Suprapubic skin (tissue), 4 donors: ENCODE results near the gene RBPJL. TPM values are rescaled to one million over a fixed set of nuclear protein-coding genes. Genes with fewer than 3 reads are reported as not detected.

Experiments
- DNase-seq, 2 donors: peaks; one replicate each; pipeline ENCODE4 v3.0.0-alpha.2; 2019; ENCODE audit warnings: low spot score in 2 of 2
- H3K27ac ChIP-seq: fragments of 200-600 bp; sonication (generic); one replicate; pipeline ENCODE4 v1.5.1; 2019
- H3K27me3 ChIP-seq: fragments of 200-600 bp; sonication (generic); one replicate; pipeline ENCODE4 v1.5.1; 2019
- H3K36me3 ChIP-seq: fragments of 200-600 bp; sonication (generic); one replicate; pipeline ENCODE4 v1.5.1; 2019
- H3K4me1 ChIP-seq: fragments of 200-600 bp; sonication (generic); one replicate; pipeline ENCODE4 v1.5.1; 2019
- H3K4me3 ChIP-seq: fragments of 200-600 bp; sonication (generic); one replicate; pipeline ENCODE4 v1.5.1; 2019; ENCODE audit warnings: mild to moderate bottlenecking
- H3K9me3 ChIP-seq: fragments of 200-600 bp; sonication (generic); one replicate; pipeline ENCODE4 v1.5.1; 2019
- EP300 ChIP-seq: sonication (generic); formaldehyde crosslinking; IDR thresholded peaks from one replicate; pipeline ENCODE4 v1.6.1; 2017; ENCODE audit warnings: antibody characterized with exemption
- POLR2A ChIP-seq, 2 donors: fragments of 450-650 bp; IDR thresholded peaks; one replicate each; pipeline ENCODE4 v1.6.1; 2017; ENCODE audit warnings: antibody characterized with exemption in 2 of 2, mild to moderate bottlenecking in 2 of 2, moderate library complexity in 2 of 2
- POLR2AphosphoS5 ChIP-seq, 3 donors: sonication (generic); formaldehyde crosslinking; IDR thresholded peaks; one replicate each; pipeline ENCODE4 v1.6.1; 2017; ENCODE audit warnings: antibody characterized with exemption in 3 of 3
- WGBS: methylation state at CpG from one replicate; pipeline ENCODE4 v1.1.5; 2018; 5-methylcytosine and 5-hydroxymethylcytosine counted together
- total RNA-seq, 4 donors: library from RNA; depleted of rRNA; stranded (reverse); fragments of >200 nt; gene quantifications; one replicate each; pipeline ENCODE4 v1.1.0, GENCODE V29; 2016
- TF ChIP-seq, protein P1 (sequence below), 2 donors: fragments of 200-600 bp in 1 of 2; fragments of 450-650 bp in 1 of 2; sonication (generic) in 1 of 2; IDR thresholded peaks; one replicate each; pipeline ENCODE4 v1.5.1; 2016 to 2019; ENCODE audit warnings: antibody characterized with exemption in 2 of 2, mild to moderate bottlenecking in 1 of 2, moderate library complexity in 1 of 2

Gene RBPJL
- total RNA-seq, 4 donors from 2014 or later, result not detected

DNA sequence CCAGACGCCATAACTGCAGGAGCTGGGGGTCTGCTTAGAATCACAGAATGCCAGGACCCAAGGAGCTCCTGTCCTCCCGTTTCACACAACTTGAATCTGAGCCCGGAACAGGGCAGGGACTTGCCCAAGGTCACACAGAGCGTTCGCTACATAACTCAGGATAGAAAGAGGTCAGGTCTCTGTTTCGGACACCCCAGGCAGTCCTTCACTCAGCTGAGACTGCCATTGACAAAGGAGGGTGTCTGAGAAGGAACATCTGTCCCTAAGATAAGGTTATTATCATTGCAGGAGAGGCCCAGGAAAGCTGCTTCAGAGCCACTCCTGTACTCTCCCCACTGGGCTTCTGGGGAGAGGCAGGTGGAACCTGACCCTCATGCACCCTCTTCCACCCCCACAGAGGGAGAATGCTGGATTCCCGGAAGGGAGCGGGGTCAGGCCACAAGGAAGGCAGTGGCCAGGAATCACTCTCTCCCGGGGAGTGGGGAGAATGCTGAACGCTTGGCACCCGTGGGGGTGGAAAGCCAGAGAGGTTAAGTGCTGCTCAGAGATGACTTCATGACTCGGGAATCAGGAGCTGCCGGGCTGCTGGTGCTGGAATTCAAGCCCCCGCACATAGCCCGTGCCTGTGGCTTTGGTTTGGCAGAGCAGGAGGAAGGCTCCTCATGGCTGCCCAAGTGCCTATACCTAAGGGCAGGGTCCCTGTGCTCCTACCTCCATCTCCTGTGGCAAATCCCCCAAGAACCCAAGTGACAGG is 30.9 kb downstream of the RBPJL start:
- WGBS, result 31% methylated on average over 11 of the region's 15 CpGs
- peak overlapping the region; percentile 94 for H3K27ac ChIP-seq
- no peaks in the 10 kb centered on the region for H3K9me3 ChIP-seq
- peaks cover 19% of the 10 kb centered on the region for H3K36me3 ChIP-seq
- peaks cover 68% of the 10 kb centered on the region for H3K4me1 ChIP-seq
- TF ChIP-seq POLR2AphosphoS5 (IDR thresholded peaks at IDR 0.05) (peak in 1 of 3 donors; percentile 34), EP300 (no peak)
- TF ChIP-seq, protein P1, sequence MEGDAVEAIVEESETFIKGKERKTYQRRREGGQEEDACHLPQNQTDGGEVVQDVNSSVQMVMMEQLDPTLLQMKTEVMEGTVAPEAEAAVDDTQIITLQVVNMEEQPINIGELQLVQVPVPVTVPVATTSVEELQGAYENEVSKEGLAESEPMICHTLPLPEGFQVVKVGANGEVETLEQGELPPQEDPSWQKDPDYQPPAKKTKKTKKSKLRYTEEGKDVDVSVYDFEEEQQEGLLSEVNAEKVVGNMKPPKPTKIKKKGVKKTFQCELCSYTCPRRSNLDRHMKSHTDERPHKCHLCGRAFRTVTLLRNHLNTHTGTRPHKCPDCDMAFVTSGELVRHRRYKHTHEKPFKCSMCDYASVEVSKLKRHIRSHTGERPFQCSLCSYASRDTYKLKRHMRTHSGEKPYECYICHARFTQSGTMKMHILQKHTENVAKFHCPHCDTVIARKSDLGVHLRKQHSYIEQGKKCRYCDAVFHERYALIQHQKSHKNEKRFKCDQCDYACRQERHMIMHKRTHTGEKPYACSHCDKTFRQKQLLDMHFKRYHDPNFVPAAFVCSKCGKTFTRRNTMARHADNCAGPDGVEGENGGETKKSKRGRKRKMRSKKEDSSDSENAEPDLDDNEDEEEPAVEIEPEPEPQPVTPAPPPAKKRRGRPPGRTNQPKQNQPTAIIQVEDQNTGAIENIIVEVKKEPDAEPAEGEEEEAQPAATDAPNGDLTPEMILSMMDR (IDR thresholded peaks at IDR 0.05), result no peak
- no peak for DNase-seq
- no peaks in the 10 kb centered on the region for H3K27me3 ChIP-seq
- no peak overlapping the region for H3K4me3 ChIP-seq

DNA sequence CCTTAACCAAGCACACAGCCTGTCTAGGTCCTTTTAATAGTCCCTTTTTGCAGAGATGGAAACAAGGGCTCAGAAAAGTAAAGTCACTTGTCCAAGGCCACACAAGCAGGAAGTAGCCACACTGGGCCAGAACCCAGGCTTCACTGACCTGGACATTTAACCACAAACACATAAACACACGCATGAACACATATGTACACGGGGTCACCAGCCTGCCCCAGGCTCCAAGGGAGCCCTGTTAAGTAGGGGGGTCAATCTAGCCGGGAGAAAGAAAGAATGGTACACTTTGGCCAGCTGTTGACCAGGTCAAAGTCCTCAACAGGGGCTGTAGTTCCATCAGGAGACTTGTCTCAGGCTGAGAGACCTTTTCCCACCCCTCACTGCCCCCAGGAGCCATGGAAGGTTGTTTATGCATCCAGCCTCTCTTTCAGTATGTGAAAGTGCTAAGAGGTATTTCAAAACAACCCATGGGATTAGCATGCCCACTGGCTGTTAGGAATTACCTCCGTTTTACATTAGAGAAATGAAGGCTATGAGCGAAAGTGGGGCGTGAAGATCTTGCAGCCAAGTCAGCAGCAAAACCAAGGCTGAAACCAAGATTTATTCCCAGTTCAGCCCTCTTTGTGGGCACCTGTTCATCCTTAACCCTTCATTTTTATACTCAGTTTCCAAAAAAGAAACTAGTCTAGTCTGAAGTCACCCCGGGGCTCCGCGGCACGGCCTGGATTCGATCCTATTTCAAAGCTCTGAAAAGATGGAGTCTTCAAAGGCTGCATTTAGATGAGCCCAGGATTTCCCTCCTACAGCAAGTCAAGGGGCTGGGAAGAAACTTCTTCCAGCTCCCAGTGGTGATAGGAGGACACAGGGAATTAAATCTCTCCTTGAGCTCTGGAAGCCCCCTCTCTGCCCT is 31.7 kb downstream of the RBPJL start:
- Histone ChIP-seq H3K4me3 (no peak overlapping the region), H3K9me3 (no peaks in the 10 kb centered on the region), H3K27ac (peak overlapping the region; percentile 94), H3K27me3 (no peaks in the 10 kb centered on the region), H3K4me1 (peaks cover 77% of the 10 kb centered on the region), H3K36me3 (peaks cover 11% of the 10 kb centered on the region)
- DNase-seq, result no peak
- TF ChIP-seq POLR2AphosphoS5 (IDR thresholded peaks at IDR 0.05) (no peak), POLR2A (IDR thresholded peaks at IDR 0.05) (no peak), EP300 (no peak)
- TF ChIP-seq, protein P1 (IDR thresholded peaks at IDR 0.05), result no peak
- WGBS, result 73% methylated on average over 11 of the region's 11 CpGs

DNA sequence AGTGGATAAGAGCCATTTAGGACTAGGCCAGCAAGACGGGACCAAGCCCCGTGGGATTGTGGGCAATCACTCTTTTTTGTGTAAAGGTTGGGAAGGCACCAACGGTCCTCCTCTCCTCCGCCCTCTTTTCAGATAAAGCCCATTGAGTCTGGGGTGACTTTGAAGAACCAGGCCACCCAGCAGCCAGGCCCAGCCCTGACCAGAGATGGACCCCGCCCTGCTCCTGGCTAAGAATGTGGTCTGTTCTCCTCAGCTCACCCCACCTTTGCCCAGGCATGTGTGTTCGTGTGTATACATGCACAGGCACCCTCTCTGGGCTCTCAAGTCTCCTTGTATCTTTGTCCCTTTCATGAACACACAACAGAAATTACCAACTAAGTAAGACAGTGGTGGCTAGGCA is 32.4 kb downstream of the RBPJL start:
- Histone ChIP-seq H3K4me1 (peaks cover 84% of the 10 kb centered on the region), H3K4me3 (no peak overlapping the region), H3K27ac (peak overlapping the region; percentile 94), H3K27me3 (no peaks in the 10 kb centered on the region), H3K9me3 (no peaks in the 10 kb centered on the region), H3K36me3 (peaks cover 7% of the 10 kb centered on the region)
- WGBS, result 59% methylated on average over 4 of the region's 6 CpGs
- DNase-seq, result no peak
- TF ChIP-seq POLR2AphosphoS5 (IDR thresholded peaks at IDR 0.05), result peak in 1 of 3 donors; percentile 47
- TF ChIP-seq, protein P1 (IDR thresholded peaks at IDR 0.05), result no peak

DNA sequence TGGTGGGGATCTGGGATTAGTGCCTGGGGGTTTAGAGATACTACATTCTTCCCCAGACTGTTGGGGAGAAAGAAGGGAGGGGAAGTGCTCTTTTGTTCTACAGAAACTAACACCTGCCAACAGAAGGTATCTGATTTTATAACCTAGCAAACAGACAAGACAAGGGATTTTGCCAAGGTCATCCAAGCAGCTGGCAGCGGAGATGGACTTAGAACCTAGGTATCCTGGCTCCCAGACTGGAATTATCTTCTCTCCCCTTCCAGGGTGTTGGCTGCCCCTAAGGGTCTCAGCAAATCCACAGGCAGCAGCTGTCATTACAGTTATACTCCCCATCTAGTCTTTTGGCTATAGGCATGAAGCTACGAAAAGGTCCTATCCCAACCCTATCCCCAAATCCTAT is 33.2 kb downstream of the RBPJL start:
- Histone ChIP-seq H3K36me3 (peaks cover 4% of the 10 kb centered on the region), H3K9me3 (no peaks in the 10 kb centered on the region), H3K27me3 (no peaks in the 10 kb centered on the region), H3K4me3 (no peak overlapping the region), H3K4me1 (peaks cover 91% of the 10 kb centered on the region), H3K27ac (peak overlapping the region; percentile 94)
- 90% methylated on average over 2 of the region's 2 CpGs for WGBS
- DNase-seq, result no peak
- TF ChIP-seq, protein P1 (IDR thresholded peaks at IDR 0.05), result no peak
- TF ChIP-seq EP300 (no peak), POLR2AphosphoS5 (IDR thresholded peaks at IDR 0.05) (no peak), POLR2A (IDR thresholded peaks at IDR 0.05) (no peak)
